ENCODE results near the gene ATXN1.
"Not testable (repeated sequence)": the region's sequence is repeated elsewhere in the genome, so short reads cannot be mapped to it uniquely, and the experiment has no call there.

ATXN1 gene

GRCh38 chr6:16291739-16292138 is 469.5 kb downstream of the ATXN1 start:
- DNase-seq, result no peak

GRCh38 chr6:16288163-16288562 is 473.1 kb downstream of the ATXN1 start:
- DNase-seq, result no peak

- peak; percentile 37 for DNase-seq
Observed at GRCh38 chr6:16286151-16286522, 475.1 kb downstream of the ATXN1 start.

- DNase-seq, result no peak
Observed at GRCh38 chr6:16285467-16286150, 475.7 kb downstream of the ATXN1 start.

- DNase-seq, result no peak
Observed at GRCh38 chr6:16284472-16284871, 476.8 kb downstream of the ATXN1 start.

GRCh38 chr6:16282370-16282769 is 478.9 kb downstream of the ATXN1 start:
- no peak for DNase-seq

- no peak for DNase-seq
Observed at GRCh38 chr6:16279243-16279642, 482.0 kb downstream of the ATXN1 start.

GRCh38 chr6:16278750-16279149 is 482.5 kb downstream of the ATXN1 start:
- no peak for DNase-seq

GRCh38 chr6:16278048-16278724 is 483.1 kb downstream of the ATXN1 start:
- DNase-seq, result no peak

- DNase-seq, result no peak
Observed at GRCh38 chr6:16277101-16277981, 483.9 kb downstream of the ATXN1 start.

GRCh38 chr6:16274885-16275589 is 486.2 kb downstream of the ATXN1 start:
- DNase-seq, result no peak

GRCh38 chr6:16274483-16274882 is 486.8 kb downstream of the ATXN1 start:
- no peak for DNase-seq

- DNase-seq, result no peak
Observed at GRCh38 chr6:16273256-16273655, 488.0 kb downstream of the ATXN1 start.

GRCh38 chr6:16272201-16272600 is 489.1 kb downstream of the ATXN1 start:
- DNase-seq, result no peak

GRCh38 chr6:16271428-16271827 is 489.8 kb downstream of the ATXN1 start:
- no peak for DNase-seq

GRCh38 chr6:16270178-16270794 is 491.0 kb downstream of the ATXN1 start:
- DNase-seq, result no peak

- DNase-seq, result not testable (repeated sequence)
Observed at GRCh38 chr6:16269442-16270070, 491.7 kb downstream of the ATXN1 start.

- no peak for DNase-seq
Observed at GRCh38 chr6:16267428-16268263, 493.6 kb downstream of the ATXN1 start.

- no peak for DNase-seq
Observed at GRCh38 chr6:16265351-16266341, 495.6 kb downstream of the ATXN1 start.

- DNase-seq, result no peak
Observed at GRCh38 chr6:16264785-16265184, 496.5 kb downstream of the ATXN1 start.
